Choroid plexus epithelial cell (primary cell): ENCODE data around the gene FADS2.

Experiments
- DNase-seq: peaks from one replicate; pipeline ENCODE4 v3.0.0-alpha.2; 2010; ENCODE audit warnings: low read depth
- H3K4me3 ChIP-seq: 2 replicates; pipeline ENCODE4 v1.5.1; 2011; ENCODE audit warnings: low read depth, mild to moderate bottlenecking, control low read depth, low read length, moderate library complexity
- TF ChIP-seq, protein P1 (sequence below): conservative IDR thresholded peaks from 2 replicates; pipeline ENCODE4 v1.5.1; 2011; ENCODE audit warnings: low read depth, mild to moderate bottlenecking, control low read depth, inconsistent platforms, low read length, moderate library complexity

FADS2 gene

DNA sequence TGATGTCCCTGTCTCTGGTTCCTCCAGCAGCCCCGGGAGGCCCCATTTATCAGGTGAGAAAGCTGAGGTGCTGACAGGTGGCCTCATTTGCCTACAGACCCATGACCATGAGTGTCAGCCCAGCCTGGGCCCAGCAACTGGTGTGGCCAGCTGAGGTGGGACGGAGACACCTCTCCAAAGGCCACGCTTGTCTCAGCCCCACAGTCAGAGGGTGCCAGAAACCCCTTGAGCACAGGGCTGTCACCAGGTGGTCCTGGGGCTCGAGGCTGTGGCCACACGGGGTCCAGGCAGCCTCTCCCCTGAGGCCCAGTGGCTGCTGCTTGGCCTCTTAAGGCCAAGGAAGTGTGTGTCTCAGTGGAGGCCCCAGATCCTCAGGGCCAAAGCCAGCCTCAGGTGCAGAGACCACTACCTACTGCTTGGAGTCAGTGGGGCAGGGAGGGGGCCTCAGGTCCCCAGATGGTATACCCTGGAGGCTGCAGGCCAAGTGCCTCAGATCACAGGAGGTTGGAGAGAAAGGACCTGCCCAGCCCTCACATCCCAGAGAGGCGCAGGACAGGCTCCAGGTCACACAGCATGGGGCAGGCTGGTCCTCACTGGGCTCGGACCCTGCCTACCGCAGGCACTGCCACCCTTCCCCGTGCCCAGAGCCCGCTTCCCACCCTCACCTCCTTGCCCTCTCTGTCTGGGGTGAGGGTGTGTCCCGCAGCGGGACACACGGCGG, 77.9 kb downstream of the FADS2 start:
- no peak overlapping the region for H3K4me3 ChIP-seq
- TF ChIP-seq, protein P1, sequence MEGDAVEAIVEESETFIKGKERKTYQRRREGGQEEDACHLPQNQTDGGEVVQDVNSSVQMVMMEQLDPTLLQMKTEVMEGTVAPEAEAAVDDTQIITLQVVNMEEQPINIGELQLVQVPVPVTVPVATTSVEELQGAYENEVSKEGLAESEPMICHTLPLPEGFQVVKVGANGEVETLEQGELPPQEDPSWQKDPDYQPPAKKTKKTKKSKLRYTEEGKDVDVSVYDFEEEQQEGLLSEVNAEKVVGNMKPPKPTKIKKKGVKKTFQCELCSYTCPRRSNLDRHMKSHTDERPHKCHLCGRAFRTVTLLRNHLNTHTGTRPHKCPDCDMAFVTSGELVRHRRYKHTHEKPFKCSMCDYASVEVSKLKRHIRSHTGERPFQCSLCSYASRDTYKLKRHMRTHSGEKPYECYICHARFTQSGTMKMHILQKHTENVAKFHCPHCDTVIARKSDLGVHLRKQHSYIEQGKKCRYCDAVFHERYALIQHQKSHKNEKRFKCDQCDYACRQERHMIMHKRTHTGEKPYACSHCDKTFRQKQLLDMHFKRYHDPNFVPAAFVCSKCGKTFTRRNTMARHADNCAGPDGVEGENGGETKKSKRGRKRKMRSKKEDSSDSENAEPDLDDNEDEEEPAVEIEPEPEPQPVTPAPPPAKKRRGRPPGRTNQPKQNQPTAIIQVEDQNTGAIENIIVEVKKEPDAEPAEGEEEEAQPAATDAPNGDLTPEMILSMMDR: no peak
- DNase-seq: no peak

DNA sequence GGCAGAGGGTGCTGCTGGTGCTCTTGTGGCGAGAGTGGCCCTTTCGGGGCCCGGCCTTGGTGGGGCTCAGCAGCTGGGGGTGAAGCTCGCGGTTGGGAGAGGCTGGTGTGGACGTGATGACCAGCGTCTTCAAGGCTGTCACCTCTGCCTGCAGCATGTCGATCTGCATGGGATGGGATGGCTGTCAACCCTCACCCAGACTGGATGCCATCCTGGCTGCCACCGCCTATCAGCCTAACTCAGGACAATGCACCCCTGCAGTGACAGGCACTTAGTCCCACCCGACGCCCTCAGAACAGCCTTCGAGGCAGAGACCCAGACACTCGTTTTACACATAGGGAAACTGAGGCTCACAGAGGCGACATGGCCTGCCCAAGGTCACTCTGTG, 78.4 kb downstream of the FADS2 start:
- DNase-seq: no peak
- no peak overlapping the region for H3K4me3 ChIP-seq
- TF ChIP-seq, protein P1: no peak

DNA sequence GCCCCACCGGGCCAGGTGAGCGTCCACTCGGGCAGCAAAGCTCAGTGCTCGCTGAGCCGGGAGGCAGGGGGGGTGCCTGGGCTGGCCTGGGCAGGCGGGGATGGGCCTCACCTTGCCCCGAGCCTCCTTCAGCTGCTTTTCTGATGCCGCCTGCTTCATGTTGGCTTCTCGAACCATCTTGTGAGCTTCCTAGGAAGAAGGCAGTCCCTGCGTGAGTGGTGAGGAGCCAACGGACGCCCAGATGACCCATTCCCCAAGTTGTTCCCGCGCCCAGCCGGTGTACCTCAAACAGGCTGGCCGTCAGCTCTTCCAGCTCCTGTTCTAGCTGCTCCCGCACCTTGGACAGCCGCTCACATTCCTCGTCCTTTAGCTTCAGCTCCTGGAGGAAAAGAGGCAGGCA, 79.2 kb downstream of the FADS2 start:
- no peak for DNase-seq

DNA sequence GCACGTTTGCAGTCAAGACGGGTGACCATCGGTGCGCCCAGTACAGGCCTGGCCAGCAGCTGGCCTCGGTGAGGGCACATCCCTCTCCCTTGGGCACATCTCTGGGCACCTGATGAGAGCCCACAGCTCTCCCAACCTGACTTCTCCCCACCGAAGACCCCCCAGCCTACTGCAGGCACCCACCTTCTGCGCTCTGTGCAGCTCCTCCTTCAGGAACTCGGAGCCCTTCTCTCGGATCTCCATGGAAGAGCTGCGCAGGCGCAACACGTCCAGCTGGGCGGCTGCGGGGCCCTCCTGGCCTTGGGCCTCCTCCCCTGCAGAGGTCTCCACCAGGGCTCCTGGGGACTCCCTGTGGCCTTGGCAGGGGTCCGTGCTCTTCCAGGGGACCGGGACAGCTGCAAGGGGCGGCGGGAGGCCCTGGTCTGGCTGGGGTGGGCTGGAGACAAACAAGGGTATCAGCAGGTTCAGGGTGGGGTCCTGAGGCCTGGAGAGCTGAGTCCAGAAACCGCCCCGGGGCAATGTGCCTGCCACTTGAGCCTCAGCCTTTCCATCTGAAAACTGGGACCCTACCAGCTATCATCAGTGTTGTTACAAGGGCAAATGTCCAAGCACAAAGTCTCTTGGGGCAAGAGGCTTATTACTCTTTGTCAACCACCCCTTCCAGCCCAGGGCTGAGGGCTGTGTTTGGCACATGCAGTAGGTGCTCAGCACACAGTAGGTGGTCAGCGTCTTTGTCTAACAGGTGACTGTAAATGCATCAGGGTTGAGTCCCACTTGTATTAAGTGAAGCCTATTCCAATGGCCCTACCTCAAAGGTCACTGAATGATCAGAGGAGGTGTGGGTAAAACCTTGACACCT, 80.0 kb downstream of the FADS2 start:
- TF ChIP-seq, protein P1: no peak
- no peak overlapping the region for H3K4me3 ChIP-seq
- no peak for DNase-seq

More for the DNA sequence above, 79.2 kb downstream of the FADS2 start:
- H3K4me3 ChIP-seq: no peak overlapping the region
- TF ChIP-seq, protein P1: no peak

DNA sequence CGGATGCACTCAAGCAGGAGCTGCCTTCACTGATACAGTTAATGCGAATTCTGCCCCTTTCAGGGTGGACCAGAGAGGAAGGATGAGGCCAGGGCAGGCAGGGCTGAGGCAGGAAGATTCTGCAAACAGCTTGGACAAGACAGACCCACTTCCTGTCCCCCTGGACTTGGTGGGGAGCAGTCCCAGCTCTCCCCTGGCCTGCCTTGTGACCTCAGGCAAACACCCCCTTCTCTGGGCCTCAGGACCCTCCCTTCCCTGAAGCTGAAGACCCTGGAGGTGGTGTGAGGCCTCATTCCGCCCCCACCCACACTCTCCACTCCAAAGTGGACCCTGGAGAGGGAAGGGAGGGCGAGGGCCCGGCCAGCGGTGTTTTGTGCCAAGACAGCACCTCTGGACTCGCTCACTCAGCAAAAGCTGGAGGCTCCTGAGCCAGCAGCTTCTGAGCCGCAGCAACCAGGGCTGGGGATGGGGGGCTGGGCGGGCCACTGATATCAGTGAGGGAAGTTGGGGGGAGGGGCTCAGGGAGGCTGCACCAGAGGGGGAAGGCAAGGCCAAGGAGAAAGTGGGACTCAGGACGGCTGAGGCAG, 80.7 kb downstream of the FADS2 start:
- no peak overlapping the region for H3K4me3 ChIP-seq

DNA sequence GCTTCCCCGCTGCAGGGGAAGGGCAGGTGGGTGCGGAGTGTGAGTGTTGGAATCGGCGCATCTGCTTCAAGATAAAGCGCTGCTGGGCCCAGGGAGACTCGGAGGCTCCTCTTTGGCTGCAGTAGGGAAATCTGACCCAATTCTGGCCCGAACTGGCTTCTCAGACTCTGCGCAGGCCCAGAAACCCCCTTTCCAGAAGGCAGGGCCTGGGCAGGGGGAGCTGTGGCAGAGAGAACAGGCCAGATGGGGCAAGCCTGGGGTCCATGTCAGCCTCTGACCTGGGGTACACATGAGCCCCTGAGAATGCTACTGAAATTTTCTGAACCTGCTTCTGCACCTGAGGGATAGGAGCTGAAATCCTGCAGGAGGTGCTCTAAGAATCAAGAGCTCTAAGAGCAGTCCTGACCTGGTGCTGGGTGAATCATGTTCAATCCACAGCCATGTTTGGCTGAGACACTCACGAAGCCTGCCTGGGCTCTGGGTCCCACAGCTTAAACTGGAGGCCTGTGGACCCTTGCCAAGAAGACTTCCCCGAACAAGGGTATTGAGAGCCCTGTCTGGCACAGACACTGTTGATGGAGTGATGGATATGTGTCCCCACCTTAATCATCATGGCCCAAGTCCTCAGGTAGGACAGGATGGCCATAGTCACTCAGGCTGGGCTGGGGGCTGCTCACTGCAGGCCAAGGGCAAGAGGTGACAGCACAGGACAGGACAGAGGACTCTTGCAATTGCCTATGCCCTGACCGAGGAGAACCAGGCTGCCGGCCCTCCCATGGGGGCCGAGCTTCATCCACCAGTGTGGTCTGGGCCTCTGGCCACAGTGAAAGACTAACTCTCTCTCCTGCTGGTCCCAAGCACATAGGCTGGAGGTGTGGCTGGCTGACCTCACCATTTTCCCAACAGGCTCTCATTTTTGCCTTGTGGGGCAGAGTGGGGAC, 82.4 kb downstream of the FADS2 start:
- DNase-seq: no peak
- TF ChIP-seq, protein P1: no peak

More for the DNA sequence above, 80.7 kb downstream of the FADS2 start:
- DNase-seq: no peak
- TF ChIP-seq, protein P1: no peak

More for the DNA sequence above, 82.4 kb downstream of the FADS2 start:
- no peak overlapping the region for H3K4me3 ChIP-seq
